Neuronal stem cell (in vitro differentiated cells): ENCODE data around the gene TMEM9B. TPM values are rescaled to one million over a fixed set of nuclear protein-coding genes. Genes with fewer than 3 reads are reported as not detected.
"Not testable (repeated sequence)": the region's sequence is repeated elsewhere in the genome, so short reads cannot be mapped to it uniquely, and the experiment has no call there.

Experiments used
- DNase-seq: peaks from one replicate; pipeline ENCODE4 v3.0.0-alpha.2; 2013; ENCODE audit warnings: low spot score
- H2AFZ ChIP-seq: one replicate; pipeline ENCODE4 v1.6.1; 2013; ENCODE audit warnings: mild to moderate bottlenecking, low read length, inconsistent platforms
- H2AK5ac ChIP-seq: 2 replicates; pipeline ENCODE4 v1.6.1; 2013; ENCODE audit warnings: low read depth, mild to moderate bottlenecking, inconsistent platforms, low read length, moderate library complexity, mixed read lengths
- H2BK120ac ChIP-seq: 2 replicates; pipeline ENCODE4 v1.6.1; 2013; ENCODE audit warnings: low read depth, mild to moderate bottlenecking, inconsistent platforms, low read length, moderate library complexity, mixed read lengths
- H2BK12ac ChIP-seq: one replicate; pipeline ENCODE4 v1.6.1; 2013; ENCODE audit warnings: low read length, inconsistent platforms
- H2BK15ac ChIP-seq: 2 replicates; pipeline ENCODE4 v1.6.1; 2013; ENCODE audit warnings: mild to moderate bottlenecking, low read length, inconsistent platforms, mixed read lengths
- H2BK5ac ChIP-seq: one replicate; pipeline ENCODE4 v1.6.1; 2013; ENCODE audit warnings: inconsistent platforms, mild to moderate bottlenecking, low read length, moderate library complexity
- H3K14ac ChIP-seq: one replicate; pipeline ENCODE4 v1.6.1; 2013; ENCODE audit warnings: low read length, inconsistent platforms
- H3K18ac ChIP-seq: 2 replicates; pipeline ENCODE4 v1.6.1; 2013; ENCODE audit warnings: low read length, inconsistent platforms
- H3K23ac ChIP-seq: 2 replicates; pipeline ENCODE4 v1.6.1; 2013; ENCODE audit warnings: low read depth, mild to moderate bottlenecking, mixed read lengths, low read length, inconsistent platforms; ENCODE audit not compliant: poor library complexity
- H3K27ac ChIP-seq: replicated peaks from 3 replicates; pipeline ENCODE4 v1.5.1; 2013; ENCODE audit warnings: low read length, inconsistent platforms
- H3K27me3 ChIP-seq, 3 experiments: 2 replicates each; pipeline ENCODE4 v1.6.1; 2013; ENCODE audit warnings: low read length in 3 of 3, mild to moderate bottlenecking in 2 of 3, inconsistent platforms in 1 of 3, low read depth in 1 of 3, mixed read lengths in 1 of 3, moderate library complexity in 1 of 3; ENCODE audit not compliant: control insufficient read depth in 3 of 3, insufficient read depth in 3 of 3
- H3K36me3 ChIP-seq, 2 donors: replicated peaks in 1 of 2; 2 replicates each; pipeline ENCODE4 v1.6.1; 2013; ENCODE audit warnings: low read length in 2 of 2; ENCODE audit not compliant: control insufficient read depth in 2 of 2, insufficient read depth in 2 of 2
- H3K4ac ChIP-seq: 2 replicates; pipeline ENCODE4 v1.6.1; 2013; ENCODE audit warnings: inconsistent platforms, mild to moderate bottlenecking, low read length, moderate library complexity
- H3K4me1 ChIP-seq, 2 donors: 1 replicate in 1 of 2; 2 replicates in 1 of 2; pipeline ENCODE4 v1.6.1; 2013; ENCODE audit warnings: low read length in 2 of 2, low read depth in 1 of 2; ENCODE audit not compliant: control insufficient read depth in 2 of 2, insufficient read depth in 1 of 2
- H3K4me2 ChIP-seq: one replicate; pipeline ENCODE4 v1.6.1; 2013; ENCODE audit warnings: mild to moderate bottlenecking, low read length, inconsistent platforms; ENCODE audit not compliant: insufficient read depth, poor library complexity, severe bottlenecking
- H3K4me3 ChIP-seq, 2 donors: 2 replicates each; pipeline ENCODE4 v1.5.1; 2013; ENCODE audit warnings: low read length in 2 of 2, mild to moderate bottlenecking in 2 of 2, inconsistent platforms in 1 of 2, moderate library complexity in 1 of 2
- H3K79me1 ChIP-seq: one replicate; pipeline ENCODE4 v1.6.1; 2013; ENCODE audit warnings: low read depth, mild to moderate bottlenecking, inconsistent platforms, low read length, moderate library complexity
- H3K9ac ChIP-seq: one replicate; pipeline ENCODE4 v1.6.1; 2013; ENCODE audit warnings: mild to moderate bottlenecking, low read depth, low read length, inconsistent platforms; ENCODE audit not compliant: poor library complexity
- H3K9me3 ChIP-seq, 2 donors: replicated peaks in 1 of 2; 2 replicates each; pipeline versions ENCODE3 to v1.6.1; 2013; ENCODE audit warnings: low read length in 2 of 2, mild to moderate bottlenecking in 2 of 2, inconsistent platforms in 1 of 2, low read depth in 1 of 2, mixed read lengths in 1 of 2, moderate library complexity in 1 of 2; ENCODE audit not compliant: control insufficient read depth in 2 of 2, insufficient read depth in 1 of 2
- H4K8ac ChIP-seq: one replicate; pipeline ENCODE4 v1.6.1; 2013; ENCODE audit warnings: low read depth, mild to moderate bottlenecking, inconsistent platforms, low read length, moderate library complexity
- H4K91ac ChIP-seq: one replicate; pipeline ENCODE4 v1.6.1; 2013; ENCODE audit warnings: low read length, low read depth, mild to moderate bottlenecking, inconsistent platforms; ENCODE audit not compliant: poor library complexity
- WGBS, 2 donors: extraction: QIAGEN DNeasy Blood & Tissue Kit; methylation state at CpG; one replicate each; pipeline ENCODE4 v1.1.7; 2013; ENCODE audit warnings: missing lambda C conversion rate in 2 of 2, mixed read lengths in 1 of 2; ENCODE audit not compliant: insufficient read length in 2 of 2, insufficient replicate concordance in 1 of 2; ENCODE audit errors: extremely low coverage in 2 of 2; 5-methylcytosine and 5-hydroxymethylcytosine counted together
- polyA plus RNA-seq, 2 experiments: library from polyadenylated mRNA; stranded (reverse); fragments of 200-250 nt; gene quantifications; one replicate each; pipeline ENCODE4 v1.2.3, GENCODE V29; 2013

Gene TMEM9B
- 15.2 TPM for polyA plus RNA-seq (2013, experiment 1 of 2)
- 15.3 TPM for polyA plus RNA-seq (2013, experiment 2 of 2)

GRCh38 chr11:8964324-8965320 is at the start of gene TMEM9B:
Gene TMEM9B, minus strand, starts transcription at chr11:8964442. Its CDS starts 129 bp downstream, at chr11:8964313.
- peak within 1 kb of the TSS; percentile 92 for H3K9ac ChIP-seq
- H2AFZ ChIP-seq: peak within 1 kb of the TSS; percentile 100
- H2BK12ac ChIP-seq: no peak within 1 kb of the TSS
- no peaks in the 10 kb centered on the region for H3K9me3 ChIP-seq
- H4K8ac ChIP-seq: peak within 1 kb of the TSS; percentile 55
- no peak within 1 kb of the TSS for H4K91ac ChIP-seq
- H3K36me3 ChIP-seq: peaks cover 0 to 5% of the 10 kb centered on the region in 2 donors
- H3K27ac ChIP-seq: peak within 1 kb of the TSS; percentile 90
- no peak within 1 kb of the TSS for H2BK120ac ChIP-seq
- peak within 1 kb of the TSS; percentile 89 for H3K18ac ChIP-seq
- H3K4me2 ChIP-seq: peak within 1 kb of the TSS; percentile 97
- peak within 1 kb of the TSS; percentile 27 for H2BK5ac ChIP-seq
- H3K27me3 ChIP-seq: no peaks in the 10 kb centered on the region
- WGBS, 2 donors: no CpG with 5 or more reads among the region's 67 CpGs
- no peak within 1 kb of the TSS for H3K4ac ChIP-seq
- H3K14ac ChIP-seq: peak within 1 kb of the TSS; percentile 50
- H2AK5ac ChIP-seq: no peak within 1 kb of the TSS
- peak within 1 kb of the TSS; percentile 95 to 99 for H3K4me3 ChIP-seq
- H3K23ac ChIP-seq: peak within 1 kb of the TSS; percentile 90
- peak within 1 kb of the TSS; percentile 49 for H2BK15ac ChIP-seq
- peak; percentile 76 for DNase-seq
- H3K79me1 ChIP-seq: no peaks in the 10 kb centered on the region
- H3K4me1 ChIP-seq: peaks cover 3 to 10% of the 10 kb centered on the region in 2 donors

- no peak overlapping the region for H3K14ac ChIP-seq
Observed at GRCh38 chr11:9013373-9013772, 49.1 kb upstream of the TMEM9B start.

GRCh38 chr11:9009538-9009937 is 45.3 kb upstream of the TMEM9B start:
- H2BK120ac ChIP-seq, H3K27ac ChIP-seq, H2AFZ ChIP-seq, H3K4me1 ChIP-seq, H3K9ac ChIP-seq, H3K4me3 ChIP-seq, H4K91ac ChIP-seq, H3K36me3 ChIP-seq, H3K18ac ChIP-seq, H2BK12ac ChIP-seq, H3K4me2 ChIP-seq, H4K8ac ChIP-seq, DNase-seq, H3K4ac ChIP-seq, H2BK5ac ChIP-seq, H3K79me1 ChIP-seq, H3K9me3 ChIP-seq, H3K14ac ChIP-seq, H2BK15ac ChIP-seq, H3K23ac ChIP-seq, H2AK5ac ChIP-seq: not testable (repeated sequence)
- H3K27me3 ChIP-seq: peaks cover 0 to 46% (median 14%) of the 10 kb centered on the region in 3 experiments
- no CpG with 5 or more reads among the region's 1 CpG for WGBS, 2 donors

More at GRCh38 chr11:9013373-9013772, 49.1 kb upstream of the TMEM9B start:
- H4K8ac ChIP-seq: no peak overlapping the region
- no peak overlapping the region for H3K23ac ChIP-seq
- H3K4me2 ChIP-seq: no peak overlapping the region
- no peaks in the 10 kb centered on the region for H3K79me1 ChIP-seq
- H2BK5ac ChIP-seq: no peak overlapping the region
- no peak overlapping the region for H2AFZ ChIP-seq
- DNase-seq: no peak
- H3K36me3 ChIP-seq: no peaks in the 10 kb centered on the region
- no peak overlapping the region for H2BK120ac ChIP-seq
- H3K4me1 ChIP-seq: peaks cover 0 to 2% of the 10 kb centered on the region in 2 donors
- no peaks in the 10 kb centered on the region for H3K9me3 ChIP-seq
- WGBS, 2 donors: no CpG with 5 or more reads among the region's 4 CpGs
- no peak overlapping the region for H3K4ac ChIP-seq
- no peak overlapping the region for H2BK12ac ChIP-seq
- no peak overlapping the region for H2BK15ac ChIP-seq
- no peak overlapping the region for H4K91ac ChIP-seq
- H3K18ac ChIP-seq: no peak overlapping the region
- no peak overlapping the region for H3K27ac ChIP-seq
- no peak overlapping the region for H2AK5ac ChIP-seq
- H3K4me3 ChIP-seq: no peak overlapping the region
- H3K27me3 ChIP-seq: peaks cover 0 to 16% (median 0%) of the 10 kb centered on the region in 3 experiments
- no peak overlapping the region for H3K9ac ChIP-seq

GRCh38 chr11:9008661-9009060 is 44.4 kb upstream of the TMEM9B start:
- Histone ChIP-seq H3K4ac (no peak overlapping the region), H2BK5ac (no peak overlapping the region), H2BK15ac (no peak overlapping the region), H2BK120ac (no peak overlapping the region), H3K79me1 (no peaks in the 10 kb centered on the region), H3K27ac (no peak overlapping the region), H3K18ac (peak overlapping the region; percentile 77), H3K14ac (no peak overlapping the region), H4K91ac (no peak overlapping the region), H3K9ac (no peak overlapping the region), H3K4me2 (no peak overlapping the region), H3K9me3 (no peaks in the 10 kb centered on the region), H3K36me3 (no peaks in the 10 kb centered on the region), H2AK5ac (no peak overlapping the region), H3K4me1 (peaks cover 0 to 2% of the 10 kb centered on the region in 2 donors), H3K27me3 (peaks cover 0 to 52% (median 22%) of the 10 kb centered on the region in 3 experiments), H3K4me3 (no peak overlapping the region), H4K8ac (no peak overlapping the region), H2BK12ac (peak overlapping the region; percentile 65), H3K23ac (no peak overlapping the region), H2AFZ (no peak overlapping the region)
- no peak for DNase-seq
- no CpG with 5 or more reads among the region's 1 CpG for WGBS, 2 donors
